Activated T-cell treated with anti-CD3 and anti-CD28 coated beads, Interleukin-2, amount 50 U/mL, for 24 hours (primary cell): ENCODE data around the gene TMEM238L.
"Not testable (repeated sequence)": the region's sequence is repeated elsewhere in the genome, so short reads cannot be mapped to it uniquely, and the experiment has no call there.

Source experiments
- DNase-seq: peaks from one replicate; pipeline ENCODE4 v3.0.0-alpha.2; 2020
- H3K27ac Mint-ChIP-seq: 2 replicates; pipeline ENCODE4 v1.8.0; 2020; ENCODE audit warnings: mild to moderate bottlenecking, mixed read lengths
- H3K27me3 Mint-ChIP-seq: 2 replicates; pipeline ENCODE4 v1.8.0; 2020; ENCODE audit warnings: mixed read lengths
- H3K36me3 Mint-ChIP-seq: 2 replicates; pipeline ENCODE4 v1.8.0; 2020; ENCODE audit warnings: low read depth, mixed read lengths
- H3K4me1 Mint-ChIP-seq: 2 replicates; pipeline ENCODE4 v1.8.0; 2020; ENCODE audit warnings: low read depth, mixed read lengths
- H3K4me3 Mint-ChIP-seq: 2 replicates; pipeline ENCODE4 v1.8.0; 2020; ENCODE audit warnings: mild to moderate bottlenecking, moderate library complexity, mixed read lengths
- H3K9me3 Mint-ChIP-seq: 2 replicates; pipeline ENCODE4 v1.8.0; 2020; ENCODE audit warnings: mixed read lengths

The TMEM238L gene, protein sequence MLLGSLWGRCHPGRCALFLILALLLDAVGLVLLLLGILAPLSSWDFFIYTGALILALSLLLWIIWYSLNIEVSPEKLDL

DNA sequence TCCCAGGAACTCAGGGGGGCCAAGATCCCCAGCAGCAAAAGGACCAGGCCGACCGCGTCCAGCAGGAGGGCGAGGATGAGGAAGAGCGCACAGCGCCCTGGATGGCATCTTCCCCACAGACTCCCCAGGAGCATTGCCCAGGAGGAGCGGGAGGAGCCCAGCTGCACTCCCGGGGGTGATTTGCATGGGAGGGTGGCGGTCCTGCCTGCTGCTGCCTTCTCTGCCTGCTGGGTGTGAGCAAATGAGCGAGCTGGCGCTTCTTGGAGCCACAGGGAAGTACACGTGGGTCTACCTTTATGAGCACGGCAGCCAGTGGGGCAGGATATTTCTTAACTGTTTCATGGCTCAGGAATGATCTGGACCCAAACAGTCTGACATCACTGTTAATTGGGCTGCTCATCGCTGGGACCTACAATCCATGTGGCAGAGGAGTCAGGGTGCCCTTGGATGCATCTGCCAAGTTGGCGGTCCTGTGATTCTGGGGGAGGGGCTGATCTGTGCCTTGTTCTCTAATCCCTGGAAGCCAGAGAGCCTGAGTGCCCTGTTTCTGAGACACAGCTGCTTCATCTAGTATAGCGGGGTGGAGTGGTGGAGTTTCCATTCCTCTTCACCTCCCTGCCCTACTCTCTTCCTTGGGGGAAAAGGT lies at the start of gene TMEM238L:
Gene TMEM238L, minus strand, starts transcription at position 270 of the 646 bp plus-strand sequence. Its CDS starts 136 bp downstream, at position 134.
- Mint-ChIP-seq H3K4me1 (no peaks in the 10 kb centered on the region), H3K9me3 (no peaks in the 10 kb centered on the region), H3K27me3 (no peaks in the 10 kb centered on the region), H3K4me3 (no peak within 1 kb of the TSS), H3K36me3 (no peaks in the 10 kb centered on the region), H3K27ac (no peak within 1 kb of the TSS)
- no peak for DNase-seq

DNA sequence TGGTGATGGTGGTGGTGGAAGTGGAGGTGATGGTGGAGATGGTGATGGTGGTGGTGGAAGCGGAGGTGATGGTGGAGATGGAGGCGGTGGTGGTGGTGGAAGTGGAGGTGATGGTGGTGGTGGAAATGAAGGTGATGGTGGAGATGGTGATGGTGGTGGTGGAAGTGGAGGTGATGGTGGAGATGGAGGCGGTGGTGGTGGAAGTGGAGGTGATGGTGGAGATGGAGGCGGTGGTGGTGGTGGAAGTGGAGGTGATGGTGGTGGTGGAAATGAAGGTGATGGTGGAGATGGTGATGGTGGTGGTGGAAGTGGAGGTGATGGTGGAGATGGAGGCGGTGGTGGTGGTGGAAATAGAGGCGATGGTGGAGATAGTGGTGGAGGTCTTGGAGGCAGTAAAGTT lies 42.7 kb upstream of the TMEM238L start:
- not testable (repeated sequence) for H3K36me3 Mint-ChIP-seq, H3K27me3 Mint-ChIP-seq, H3K4me3 Mint-ChIP-seq, DNase-seq, H3K9me3 Mint-ChIP-seq, H3K4me1 Mint-ChIP-seq, H3K27ac Mint-ChIP-seq

DNA sequence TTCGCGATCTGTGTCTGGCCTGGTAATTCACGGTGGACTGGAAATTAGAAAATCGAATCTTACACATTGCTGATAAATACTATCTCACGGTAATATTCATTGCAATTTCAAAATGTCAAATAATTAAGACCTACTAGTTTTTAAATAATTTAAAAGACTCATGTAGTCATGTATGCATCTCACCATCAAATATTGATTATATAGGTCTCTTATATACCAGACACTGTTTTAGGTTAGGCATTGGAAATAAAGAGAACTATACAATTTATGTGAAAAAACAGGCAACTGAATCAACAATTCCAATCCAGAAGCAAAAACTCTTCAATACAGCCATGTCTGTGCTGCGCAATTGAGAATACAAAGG lies 41.5 kb upstream of the TMEM238L start:
- Mint-ChIP-seq H3K4me1 (peaks cover 8% of the 10 kb centered on the region), H3K27ac (no peak overlapping the region), H3K4me3 (no peak overlapping the region), H3K27me3 (peaks cover 7% of the 10 kb centered on the region), H3K9me3 (no peaks in the 10 kb centered on the region), H3K36me3 (no peaks in the 10 kb centered on the region)
- DNase-seq = no peak

DNA sequence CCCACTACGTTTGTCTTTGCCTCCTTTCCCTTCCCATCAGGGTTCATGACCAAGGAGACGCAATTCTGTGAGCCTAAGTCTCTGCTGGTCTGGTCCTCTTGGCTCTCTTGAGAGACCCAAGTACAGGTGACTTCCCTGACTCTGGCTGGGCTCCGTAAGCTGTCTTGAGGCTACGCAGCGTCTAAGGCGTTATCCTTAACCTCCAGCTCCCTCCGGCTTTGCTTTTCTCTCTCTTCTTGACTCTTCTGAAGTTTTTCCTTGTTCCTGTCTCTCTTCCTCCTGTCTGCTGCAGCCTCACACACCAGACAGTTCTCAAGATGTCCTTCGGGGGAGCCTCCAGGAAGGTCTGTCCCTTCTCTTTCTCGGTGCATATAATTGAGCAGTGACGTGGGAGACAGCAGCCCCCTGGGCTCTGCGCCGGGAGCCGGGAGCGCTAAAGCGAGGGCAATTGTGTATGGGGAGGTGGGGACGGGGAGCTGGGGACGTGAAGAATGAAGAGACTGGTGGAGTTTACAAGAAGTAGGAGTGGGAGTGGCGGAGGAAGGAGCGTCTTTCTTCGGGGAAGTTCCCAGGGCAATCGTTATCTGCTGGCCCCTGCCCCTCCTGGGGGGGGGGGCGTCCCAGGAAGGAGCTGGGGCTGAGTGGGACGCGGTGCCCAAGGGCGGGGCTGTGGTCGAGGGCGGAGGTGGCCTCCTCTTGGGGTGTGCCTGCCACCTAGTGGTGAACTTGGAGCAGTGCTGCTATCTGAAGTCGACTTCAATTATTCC lies 40.9 kb upstream of the TMEM238L start:
- Mint-ChIP-seq H3K27me3 (peaks cover 7% of the 10 kb centered on the region), H3K27ac (no peak overlapping the region), H3K4me3 (peak overlapping the region; percentile 70), H3K9me3 (no peaks in the 10 kb centered on the region), H3K4me1 (peaks cover 8% of the 10 kb centered on the region), H3K36me3 (no peaks in the 10 kb centered on the region)
- peak; percentile 79 for DNase-seq

DNA sequence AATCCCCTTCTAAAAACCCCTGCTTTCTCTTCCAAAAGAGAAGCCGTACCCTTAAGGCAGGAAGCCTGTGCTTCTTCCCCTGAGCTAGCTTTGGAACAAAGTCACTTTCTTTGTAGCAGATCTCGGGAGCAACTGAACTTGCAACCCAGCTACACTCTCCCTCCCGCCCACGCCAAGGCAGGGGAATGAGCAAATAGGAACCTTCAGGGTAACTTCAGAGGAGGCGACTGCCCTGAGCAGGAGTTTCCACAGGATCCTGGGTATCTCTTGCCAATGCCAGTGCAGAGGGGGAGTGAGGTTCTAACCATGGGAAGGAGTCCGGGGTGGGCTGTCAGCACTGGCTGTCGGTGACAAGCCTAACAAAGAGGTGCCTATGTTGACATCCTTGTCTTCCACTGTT lies 39.9 kb upstream of the TMEM238L start:
- Mint-ChIP-seq H3K4me1 (peaks cover 8% of the 10 kb centered on the region), H3K27ac (no peak overlapping the region), H3K9me3 (no peaks in the 10 kb centered on the region), H3K36me3 (no peaks in the 10 kb centered on the region), H3K27me3 (peaks cover 7% of the 10 kb centered on the region), H3K4me3 (no peak overlapping the region)
- no peak for DNase-seq

DNA sequence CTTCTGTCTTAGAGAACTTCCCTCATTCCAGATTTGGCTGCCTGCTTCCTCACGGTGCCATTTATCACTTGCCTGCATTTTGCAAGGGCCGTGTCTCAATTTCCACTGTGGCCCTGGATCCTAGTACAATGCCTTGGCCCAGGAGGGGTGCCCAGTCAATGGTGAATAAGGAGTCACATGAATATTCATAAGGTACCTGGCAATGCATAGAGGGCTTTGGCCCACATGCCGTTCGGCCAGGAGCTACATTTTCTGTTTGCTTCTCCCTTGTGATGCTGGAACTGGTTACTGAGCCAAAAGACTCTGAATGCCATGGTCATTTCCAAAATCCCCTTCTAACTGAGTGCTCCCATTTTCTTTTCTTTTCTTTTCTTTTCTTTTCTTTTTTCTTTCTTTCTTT lies 38.8 kb upstream of the TMEM238L start:
- Mint-ChIP-seq H3K27ac (no peak overlapping the region), H3K27me3 (peaks cover 7% of the 10 kb centered on the region), H3K4me1 (peaks cover 8% of the 10 kb centered on the region), H3K4me3 (no peak overlapping the region), H3K36me3 (no peaks in the 10 kb centered on the region), H3K9me3 (no peaks in the 10 kb centered on the region)
- no peak for DNase-seq

DNA sequence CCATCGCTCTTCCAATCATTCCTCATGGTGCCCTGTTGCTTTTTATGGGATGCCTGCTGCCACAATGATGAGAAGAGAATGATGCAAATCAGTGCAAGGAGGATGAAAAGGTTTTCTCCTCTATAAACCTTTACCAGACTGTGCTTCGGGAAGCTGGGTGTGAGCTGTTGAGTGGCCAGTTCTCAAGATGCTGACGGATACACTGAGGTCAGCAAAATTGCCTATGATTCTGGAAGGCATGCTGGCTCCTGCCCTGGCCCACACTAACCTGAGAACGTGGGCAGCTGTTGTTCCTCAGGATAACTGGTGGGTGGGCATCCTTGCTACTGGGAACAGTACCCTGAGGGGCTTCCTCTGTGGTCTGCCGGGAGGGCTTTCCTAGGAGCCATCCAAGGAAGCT lies 34.8 kb upstream of the TMEM238L start:
- H3K4me3 Mint-ChIP-seq = no peak overlapping the region
- H3K27ac Mint-ChIP-seq = no peak overlapping the region
- no peak for DNase-seq
- H3K4me1 Mint-ChIP-seq = no peaks in the 10 kb centered on the region
- H3K27me3 Mint-ChIP-seq = no peaks in the 10 kb centered on the region
- no peaks in the 10 kb centered on the region for H3K9me3 Mint-ChIP-seq
- H3K36me3 Mint-ChIP-seq = no peaks in the 10 kb centered on the region

DNA sequence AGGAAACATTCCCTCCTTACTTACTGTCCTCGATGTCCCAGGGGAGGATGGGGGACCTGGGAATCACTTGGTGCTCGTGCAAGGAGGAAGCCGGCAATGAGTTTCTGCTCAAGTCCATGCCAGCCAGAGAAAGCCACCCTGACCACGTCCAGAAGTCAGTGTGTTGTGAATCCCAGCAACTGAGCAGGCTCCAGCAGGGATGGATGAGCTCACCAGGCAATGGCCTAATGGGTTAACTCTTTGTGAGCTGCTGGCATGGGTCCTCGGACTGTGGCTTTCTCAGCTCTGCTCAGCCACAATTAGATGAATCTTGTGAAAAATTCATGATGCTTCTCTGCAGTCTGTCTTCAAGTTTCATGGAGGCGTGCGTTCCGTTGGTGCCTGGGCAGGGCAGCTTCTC lies 34.0 kb upstream of the TMEM238L start, which contains the start of gene PIRT:
Gene PIRT, minus strand, starts transcription at position 167 of the 400 bp plus-strand sequence. CDS start 12,442 bp downstream, outside the sequence.
- Mint-ChIP-seq H3K4me1 (no peaks in the 10 kb centered on the region), H3K27ac (no peak within 1 kb of the TSS), H3K36me3 (no peaks in the 10 kb centered on the region), H3K9me3 (no peaks in the 10 kb centered on the region), H3K27me3 (no peaks in the 10 kb centered on the region), H3K4me3 (no peak within 1 kb of the TSS)
- no peak for DNase-seq

DNA sequence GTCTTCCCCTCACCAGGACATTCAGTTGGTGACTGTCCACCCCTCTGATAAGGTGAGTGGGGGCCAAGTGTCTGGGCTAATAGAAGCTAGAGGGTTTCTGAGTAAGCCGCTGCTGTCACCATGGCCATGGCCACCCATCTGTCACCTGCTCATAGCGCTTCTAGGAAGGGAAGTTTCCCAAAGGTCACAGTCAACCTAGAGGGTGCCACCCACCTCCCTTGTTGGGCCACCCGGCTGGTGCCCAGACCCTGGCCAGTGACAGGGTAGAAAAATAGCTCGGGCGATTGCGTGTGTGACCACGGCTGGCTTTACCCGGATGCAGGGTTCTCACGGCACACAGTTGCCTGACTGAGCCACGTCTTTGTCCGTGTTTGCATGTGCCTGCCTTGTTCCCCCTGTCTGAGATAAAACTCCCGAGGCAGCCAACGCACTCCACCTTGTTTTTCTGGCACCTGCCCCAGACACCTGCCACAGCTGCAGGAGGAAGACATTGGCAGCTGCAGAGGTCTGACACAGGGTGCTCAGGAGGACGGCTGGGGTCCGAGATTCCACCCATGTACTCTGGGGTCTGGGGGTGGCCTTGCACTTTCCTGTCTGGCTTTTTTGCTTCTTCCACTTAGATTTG lies 33.2 kb upstream of the TMEM238L start:
- no peak for DNase-seq
- no peak overlapping the region for H3K27ac Mint-ChIP-seq

DNA sequence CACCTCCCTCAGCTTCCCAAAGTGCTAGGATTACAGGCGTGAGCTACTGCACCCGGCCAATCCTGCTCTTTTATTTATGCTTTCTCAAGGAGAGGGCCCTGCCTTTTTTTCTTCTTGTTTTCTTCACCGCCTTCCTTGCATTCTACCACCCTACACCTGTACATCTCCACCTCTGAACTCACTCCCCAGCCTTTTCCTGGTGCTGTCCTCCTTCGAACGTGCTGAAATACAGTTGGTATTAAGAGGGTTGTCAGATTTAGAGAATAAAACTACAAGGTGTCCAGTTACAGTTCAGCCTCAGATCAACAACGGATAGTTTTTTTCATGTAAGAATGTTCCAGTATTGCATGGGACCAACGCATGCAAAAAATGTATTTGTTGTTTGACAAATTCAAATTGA lies 32.2 kb upstream of the TMEM238L start:
- Mint-ChIP-seq H3K36me3 (no peaks in the 10 kb centered on the region), H3K4me3 (no peak overlapping the region), H3K9me3 (no peaks in the 10 kb centered on the region), H3K27ac (no peak overlapping the region), H3K27me3 (no peaks in the 10 kb centered on the region), H3K4me1 (no peaks in the 10 kb centered on the region)
- DNase-seq = no peak

More for the DNA sequence above, 33.2 kb upstream of the TMEM238L start:
- Mint-ChIP-seq H3K9me3 (no peaks in the 10 kb centered on the region), H3K4me1 (no peaks in the 10 kb centered on the region), H3K4me3 (no peak overlapping the region), H3K27me3 (no peaks in the 10 kb centered on the region), H3K36me3 (no peaks in the 10 kb centered on the region)

DNA sequence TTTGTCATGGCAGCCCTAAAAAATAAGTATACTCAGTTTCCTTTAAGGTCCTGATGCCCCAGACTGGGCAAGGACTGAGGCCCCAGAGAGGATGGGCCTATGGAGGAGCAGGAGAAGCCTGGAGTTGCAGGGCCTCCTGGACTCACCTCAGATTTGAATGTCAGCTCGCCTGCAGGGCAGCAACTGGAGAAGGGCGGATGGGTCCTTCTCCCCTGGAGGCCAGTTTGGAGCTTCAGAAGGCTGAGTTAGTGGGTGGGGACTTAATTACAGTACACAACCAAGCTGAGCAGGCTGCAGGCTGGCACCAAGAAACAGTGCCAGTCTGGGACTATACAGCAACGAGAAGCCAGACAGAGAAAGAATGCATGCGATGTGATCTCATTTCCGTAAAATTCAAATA lies 27.8 kb upstream of the TMEM238L start:
- Mint-ChIP-seq H3K27ac (no peak overlapping the region), H3K4me3 (no peak overlapping the region), H3K4me1 (no peaks in the 10 kb centered on the region), H3K27me3 (no peaks in the 10 kb centered on the region), H3K36me3 (no peaks in the 10 kb centered on the region), H3K9me3 (no peaks in the 10 kb centered on the region)
- DNase-seq = no peak

DNA sequence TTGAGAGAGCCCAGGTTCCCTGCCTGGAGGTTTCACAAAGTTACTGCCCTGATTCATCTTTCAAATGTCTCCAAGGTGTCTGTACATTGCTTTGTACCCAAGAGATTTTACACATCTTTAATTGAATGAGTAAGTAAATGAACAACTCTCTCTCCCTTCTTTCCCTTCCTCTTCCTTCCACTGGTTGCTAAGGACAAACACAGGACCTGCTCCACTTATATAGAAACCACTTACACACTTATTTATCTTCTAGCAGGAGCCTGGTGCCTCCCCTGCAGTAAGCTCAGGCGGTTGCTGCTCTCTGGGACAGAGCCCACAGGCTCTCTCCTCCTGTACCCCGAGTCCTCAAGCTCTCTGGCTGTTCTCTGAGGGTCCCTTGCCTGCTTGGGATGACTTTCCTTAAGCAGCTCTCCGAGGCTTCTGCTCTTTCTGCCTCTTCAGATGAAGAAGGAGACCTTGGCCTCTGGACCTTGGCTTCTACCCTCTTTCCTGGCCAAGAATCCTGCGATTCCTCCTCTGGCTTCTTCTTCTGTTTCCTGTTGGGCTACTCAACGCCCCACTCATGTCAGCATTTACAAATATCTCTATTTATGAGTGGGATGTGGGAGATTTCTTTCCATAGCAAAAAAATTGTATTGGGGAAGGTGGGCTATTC lies 24.1 kb upstream of the TMEM238L start:
- Mint-ChIP-seq H3K4me1 (no peaks in the 10 kb centered on the region), H3K27me3 (peaks cover 7% of the 10 kb centered on the region), H3K9me3 (no peaks in the 10 kb centered on the region), H3K36me3 (no peaks in the 10 kb centered on the region), H3K27ac (no peak overlapping the region), H3K4me3 (no peak overlapping the region)
- no peak for DNase-seq

DNA sequence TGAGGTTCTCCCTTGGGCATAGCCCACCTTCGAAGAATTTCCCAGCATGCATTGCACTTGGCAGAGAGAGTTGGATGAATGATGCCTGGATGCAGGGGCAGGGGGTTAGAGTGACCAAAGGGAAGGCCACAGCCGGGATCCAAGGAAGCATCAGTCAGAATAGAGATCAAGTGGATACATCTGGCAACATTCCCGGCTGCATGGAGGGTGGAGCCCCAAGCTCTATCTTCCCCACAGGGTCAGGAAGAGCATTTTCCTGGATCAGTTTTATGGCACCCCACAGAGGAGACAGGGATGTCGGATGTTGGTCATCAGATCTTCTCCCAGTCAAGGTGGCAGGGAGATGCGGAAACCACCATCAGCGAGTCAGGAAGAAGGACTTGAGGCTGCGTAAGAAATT lies 21.0 kb upstream of the TMEM238L start:
- H3K27me3 Mint-ChIP-seq = peaks cover 7% of the 10 kb centered on the region
- no peaks in the 10 kb centered on the region for H3K36me3 Mint-ChIP-seq
- H3K27ac Mint-ChIP-seq = no peak overlapping the region
- no peak for DNase-seq
- H3K9me3 Mint-ChIP-seq = no peaks in the 10 kb centered on the region
- no peak overlapping the region for H3K4me3 Mint-ChIP-seq
- no peaks in the 10 kb centered on the region for H3K4me1 Mint-ChIP-seq

DNA sequence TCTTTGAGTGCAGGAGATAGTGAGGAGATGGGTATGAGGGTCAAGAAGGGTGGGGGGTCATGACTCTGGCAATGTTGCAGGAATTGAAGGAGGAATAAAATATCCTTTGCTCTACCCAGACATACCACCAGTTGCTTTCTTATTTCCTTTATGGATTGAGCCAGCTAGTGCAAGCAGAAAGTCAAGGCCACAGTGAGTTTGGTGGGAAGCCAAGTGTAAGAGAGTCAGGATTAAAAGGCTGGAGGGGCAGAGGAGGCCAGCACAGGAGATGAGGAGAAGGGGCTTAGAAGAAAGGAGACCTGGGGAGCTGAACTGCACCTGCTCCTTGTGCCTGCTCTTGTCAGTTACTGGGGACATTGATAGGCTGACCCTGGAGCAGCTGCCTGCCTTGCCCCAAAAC lies 17.9 kb upstream of the TMEM238L start:
- no peaks in the 10 kb centered on the region for H3K9me3 Mint-ChIP-seq
- H3K36me3 Mint-ChIP-seq = no peaks in the 10 kb centered on the region
- H3K4me3 Mint-ChIP-seq = no peak overlapping the region
- H3K27me3 Mint-ChIP-seq = peaks cover 7% of the 10 kb centered on the region
- no peak overlapping the region for H3K27ac Mint-ChIP-seq
- no peaks in the 10 kb centered on the region for H3K4me1 Mint-ChIP-seq
- no peak for DNase-seq
